Activated T-cell treated with anti-CD3 and anti-CD28 coated beads for 24 hours (primary cell): ENCODE data around the gene SIGLEC9.

Source experiments
- DNase-seq: peaks from one replicate; pipeline ENCODE4 v3.0.0-alpha.2; 2020; ENCODE audit warnings: low read depth

SIGLEC9 gene

GRCh38 chr19:51097166-51097738 is 27.5 kb upstream of the SIGLEC9 start:
- DNase-seq = peak; percentile 51

GRCh38 chr19:51097796-51098195 is 26.9 kb upstream of the SIGLEC9 start:
- DNase-seq = no peak

- no peak for DNase-seq
These were observed 26.2 kb upstream of the SIGLEC9 start for GRCh38 chr19:51098365-51099046.

- no peak for DNase-seq
These were observed 25.7 kb upstream of the SIGLEC9 start for GRCh38 chr19:51099047-51099382.

GRCh38 chr19:51100601-51101000 is 24.1 kb upstream of the SIGLEC9 start:
- no peak for DNase-seq

GRCh38 chr19:51101171-51101865 is 23.4 kb upstream of the SIGLEC9 start:
- DNase-seq = no peak

- DNase-seq = no peak
These were observed 21.7 kb upstream of the SIGLEC9 start for GRCh38 chr19:51102991-51103390.

- no peak for DNase-seq
These were observed 20.8 kb upstream of the SIGLEC9 start for GRCh38 chr19:51103926-51104341.

GRCh38 chr19:51107406-51108065 is 17.2 kb upstream of the SIGLEC9 start:
- no peak for DNase-seq

GRCh38 chr19:51108066-51108804 is 16.5 kb upstream of the SIGLEC9 start, which contains the start of gene CTU1:
CTU1 (minus strand) TSS chr19:51108409; CDS start chr19:51104569, 3,840 bp downstream.
- DNase-seq = peak; percentile 99

GRCh38 chr19:51108805-51109146 is 15.9 kb upstream of the SIGLEC9 start:
- no peak for DNase-seq

- DNase-seq = no peak
These were observed 14.1 kb upstream of the SIGLEC9 start for GRCh38 chr19:51110666-51110971.

- DNase-seq = no peak
These were observed 13.1 kb upstream of the SIGLEC9 start for GRCh38 chr19:51111606-51112005.

GRCh38 chr19:51114087-51114729 is 10.5 kb upstream of the SIGLEC9 start:
- no peak for DNase-seq

- no peak for DNase-seq
These were observed 7.9 kb upstream of the SIGLEC9 start for GRCh38 chr19:51116736-51117286.

- DNase-seq = no peak
These were observed 5.6 kb upstream of the SIGLEC9 start for GRCh38 chr19:51119101-51119500.

GRCh38 chr19:51119611-51120010 is 5.1 kb upstream of the SIGLEC9 start:
- DNase-seq = no peak

GRCh38 chr19:51120160-51120559 is 4.5 kb upstream of the SIGLEC9 start:
- DNase-seq = no peak

- no peak for DNase-seq
These were observed 3.4 kb upstream of the SIGLEC9 start for GRCh38 chr19:51121257-51121656.

GRCh38 chr19:51122112-51122981 is 2.4 kb upstream of the SIGLEC9 start:
- DNase-seq = no peak

GRCh38 chr19:51123381-51123800 is 1.3 kb upstream of the SIGLEC9 start:
- peak; percentile 23 for DNase-seq
